Neural cell (in vitro differentiated cells): ENCODE data around the gene RGS10. TPM values are rescaled to one million over a fixed set of nuclear protein-coding genes. Genes with fewer than 3 reads are reported as not detected.

Experiments used
- H2AFZ ChIP-seq: fragments of 200-600, 300-800 bp; sonication (generic), shearing (Covaris generic); 2 replicates; pipeline ENCODE4 v1.6.0; 2014; ENCODE audit warnings: low read depth, mild to moderate bottlenecking, antibody characterized with exemption, low read length, moderate library complexity
- H3F3A ChIP-seq: fragments of 200-600 bp; shearing (Covaris generic); 2 replicates; pipeline ENCODE4 v1.6.1; 2016; ENCODE audit warnings: mild to moderate bottlenecking, moderate library complexity, mixed read lengths, antibody characterized with exemption, low read length; ENCODE audit not compliant: insufficient read depth, poor library complexity, severe bottlenecking
- H3K27ac ChIP-seq: fragments of 200-600, 300-800 bp; sonication (generic), shearing (Covaris generic); 2 replicates; pipeline ENCODE4 v1.5.1; 2014; ENCODE audit warnings: mild to moderate bottlenecking, low read length, moderate library complexity
- H3K27me3 ChIP-seq: fragments of 300-800, 200-600 bp; sonication (generic), shearing (Covaris generic); 2 replicates; pipeline ENCODE4 v1.6.0; 2014; ENCODE audit warnings: mild to moderate bottlenecking, low read depth, low read length, moderate library complexity; ENCODE audit not compliant: insufficient read depth
- H3K36me3 ChIP-seq: fragments of 300-800, 200-600 bp; sonication (generic), shearing (Covaris generic); 2 replicates; pipeline ENCODE4 v1.5.1; 2014; ENCODE audit warnings: mild to moderate bottlenecking, antibody characterized with exemption, low read length, moderate library complexity; ENCODE audit not compliant: insufficient read depth
- H3K4me2 ChIP-seq: fragments of 300-800, 200-600 bp; sonication (generic), shearing (Covaris generic); 2 replicates; pipeline ENCODE4 v1.6.0; 2014; ENCODE audit warnings: mild to moderate bottlenecking, low read length
- H3K4me3 ChIP-seq: fragments of 300-800, 200-600 bp; sonication (generic), shearing (Covaris generic); 2 replicates; pipeline ENCODE4 v1.5.1; 2014; ENCODE audit warnings: mild to moderate bottlenecking, low read length, moderate library complexity
- H3K79me2 ChIP-seq: fragments of 200-600 bp; shearing (Covaris generic); replicated peaks from 2 replicates; pipeline ENCODE4 v1.6.0; 2014; ENCODE audit warnings: mild to moderate bottlenecking, low read length, moderate library complexity; ENCODE audit not compliant: insufficient read depth
- H3K9ac ChIP-seq: fragments of 300-800, 200-600 bp; sonication (generic), shearing (Covaris generic); 2 replicates; pipeline ENCODE4 v1.6.1; 2016; ENCODE audit warnings: mild to moderate bottlenecking, low read length, mixed read lengths
- H3K9me2 ChIP-seq: fragments of 200-600 bp; shearing (Covaris generic); 2 replicates; pipeline ENCODE4 v1.6.1; 2016; ENCODE audit warnings: mild to moderate bottlenecking, low read length, mixed read lengths; ENCODE audit not compliant: insufficient read depth
- H3K9me3 ChIP-seq: fragments of 200-600, 300-800 bp; sonication (generic), shearing (Covaris generic); 2 replicates; pipeline ENCODE4 v1.6.1; 2016; ENCODE audit warnings: mild to moderate bottlenecking, mixed run types, low read length, moderate library complexity, mixed read lengths
- H4K20me1 ChIP-seq: fragments of 200-600 bp; shearing (Covaris generic); 2 replicates; pipeline ENCODE4 v1.6.1; 2016; ENCODE audit warnings: mild to moderate bottlenecking, mixed run types; ENCODE audit not compliant: insufficient read depth
- EP300 ChIP-seq: fragments of 450-650 bp; conservative IDR thresholded peaks from 2 replicates; pipeline ENCODE4 v1.6.1; 2014; ENCODE audit warnings: antibody characterized with exemption, mild to moderate bottlenecking, moderate library complexity; ENCODE audit not compliant: poor library complexity, severe bottlenecking
- EZH2 ChIP-seq: fragments of 200-600, 300-800 bp; shearing (Covaris generic), sonication (generic); IDR thresholded peaks from 2 replicates; pipeline ENCODE4 v1.6.1; 2014; ENCODE audit warnings: antibody characterized with exemption, low read length, borderline replicate concordance, mild to moderate bottlenecking; ENCODE audit not compliant: insufficient read depth, poor library complexity, severe bottlenecking
- MXI1 ChIP-seq: fragments of 450-650 bp; conservative IDR thresholded peaks from 2 replicates; pipeline ENCODE4 v1.6.1; 2014; ENCODE audit warnings: antibody characterized with exemption, mild to moderate bottlenecking; ENCODE audit not compliant: poor library complexity, severe bottlenecking
- POLR2AphosphoS5 ChIP-seq: IDR thresholded peaks from 2 replicates; pipeline ENCODE4 v1.6.1; 2012
- RAD21 ChIP-seq: fragments of 450-650 bp; conservative IDR thresholded peaks from 2 replicates; pipeline ENCODE4 v1.6.1; 2014; ENCODE audit warnings: antibody characterized with exemption, mild to moderate bottlenecking, moderate library complexity
- SMC3 ChIP-seq: fragments of 450-650 bp; conservative IDR thresholded peaks from 2 replicates; pipeline ENCODE4 v1.6.1; 2014; ENCODE audit warnings: antibody characterized with exemption, mild to moderate bottlenecking, moderate library complexity; ENCODE audit not compliant: poor library complexity
- TAF1 ChIP-seq: IDR thresholded peaks from 2 replicates; pipeline ENCODE4 v1.6.1; 2012; ENCODE audit warnings: low read depth
- polyA plus RNA-seq: library from polyadenylated mRNA; depleted of rRNA; stranded (reverse); fragments of >200 nt; gene quantifications from 2 replicates; pipeline ENCODE4 v1.2.3, GENCODE V29; 2014
- TF ChIP-seq, protein P1 (sequence below): IDR thresholded peaks from 2 replicates; pipeline ENCODE4 v1.6.1; 2012; ENCODE audit warnings: borderline replicate concordance
- TF ChIP-seq, protein P2 (sequence below): fragments of 450-650 bp; IDR thresholded peaks from 2 replicates; pipeline ENCODE4 v1.5.1; 2014; ENCODE audit warnings: antibody characterized with exemption, mild to moderate bottlenecking, moderate library complexity; ENCODE audit not compliant: poor library complexity, severe bottlenecking

Gene RGS10
- polyA plus RNA-seq, 1 donor from 2014 or later: 2.6 TPM

DNA sequence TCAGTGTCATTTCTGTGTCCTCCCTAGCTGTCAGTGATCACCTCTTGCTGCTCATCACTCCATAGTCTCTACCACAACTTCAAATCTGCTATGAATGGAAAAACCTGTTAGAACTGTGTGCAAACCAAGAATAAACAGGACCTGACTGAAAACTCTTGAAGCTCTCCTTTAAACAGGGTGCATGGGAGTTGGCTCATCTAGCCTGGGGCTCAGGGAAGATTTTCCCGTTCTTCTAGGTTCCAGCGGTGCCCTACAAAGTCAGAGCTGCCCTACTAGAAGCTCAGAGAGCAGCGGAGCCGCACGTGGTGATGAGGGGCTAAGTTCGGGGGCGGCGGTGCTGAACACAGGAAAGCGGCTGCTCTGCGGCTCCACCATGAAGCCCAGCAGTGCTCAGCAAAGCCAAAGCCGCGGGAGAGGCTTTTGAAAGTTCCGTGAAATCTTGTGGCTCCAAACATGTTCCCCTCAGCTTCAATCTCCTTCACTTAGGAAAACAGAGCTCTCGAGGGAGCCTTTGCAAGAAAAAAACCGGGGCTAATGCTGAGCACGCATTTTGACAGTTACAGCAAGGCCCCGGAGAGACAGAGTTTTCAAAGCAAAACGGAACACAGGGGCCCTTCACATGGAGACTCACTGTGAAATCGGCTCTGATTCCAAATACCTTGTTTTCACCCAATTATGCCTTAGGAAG, 30.5 kb downstream of the RGS10 start:
- Histone ChIP-seq H3K9me3 (no peaks in the 10 kb centered on the region), H3K79me2 (no peaks in the 10 kb centered on the region), H4K20me1 (no peaks in the 10 kb centered on the region), H3K9me2 (no peaks in the 10 kb centered on the region), H3K27ac (no peak overlapping the region), H3K27me3 (no peaks in the 10 kb centered on the region), H3K36me3 (no peaks in the 10 kb centered on the region), H3K4me2 (no peak overlapping the region), H3K4me3 (no peak overlapping the region), H3K9ac (no peak overlapping the region), H2AFZ (no peak overlapping the region), H3F3A (no peaks in the 10 kb centered on the region)
- TF ChIP-seq, protein P1, sequence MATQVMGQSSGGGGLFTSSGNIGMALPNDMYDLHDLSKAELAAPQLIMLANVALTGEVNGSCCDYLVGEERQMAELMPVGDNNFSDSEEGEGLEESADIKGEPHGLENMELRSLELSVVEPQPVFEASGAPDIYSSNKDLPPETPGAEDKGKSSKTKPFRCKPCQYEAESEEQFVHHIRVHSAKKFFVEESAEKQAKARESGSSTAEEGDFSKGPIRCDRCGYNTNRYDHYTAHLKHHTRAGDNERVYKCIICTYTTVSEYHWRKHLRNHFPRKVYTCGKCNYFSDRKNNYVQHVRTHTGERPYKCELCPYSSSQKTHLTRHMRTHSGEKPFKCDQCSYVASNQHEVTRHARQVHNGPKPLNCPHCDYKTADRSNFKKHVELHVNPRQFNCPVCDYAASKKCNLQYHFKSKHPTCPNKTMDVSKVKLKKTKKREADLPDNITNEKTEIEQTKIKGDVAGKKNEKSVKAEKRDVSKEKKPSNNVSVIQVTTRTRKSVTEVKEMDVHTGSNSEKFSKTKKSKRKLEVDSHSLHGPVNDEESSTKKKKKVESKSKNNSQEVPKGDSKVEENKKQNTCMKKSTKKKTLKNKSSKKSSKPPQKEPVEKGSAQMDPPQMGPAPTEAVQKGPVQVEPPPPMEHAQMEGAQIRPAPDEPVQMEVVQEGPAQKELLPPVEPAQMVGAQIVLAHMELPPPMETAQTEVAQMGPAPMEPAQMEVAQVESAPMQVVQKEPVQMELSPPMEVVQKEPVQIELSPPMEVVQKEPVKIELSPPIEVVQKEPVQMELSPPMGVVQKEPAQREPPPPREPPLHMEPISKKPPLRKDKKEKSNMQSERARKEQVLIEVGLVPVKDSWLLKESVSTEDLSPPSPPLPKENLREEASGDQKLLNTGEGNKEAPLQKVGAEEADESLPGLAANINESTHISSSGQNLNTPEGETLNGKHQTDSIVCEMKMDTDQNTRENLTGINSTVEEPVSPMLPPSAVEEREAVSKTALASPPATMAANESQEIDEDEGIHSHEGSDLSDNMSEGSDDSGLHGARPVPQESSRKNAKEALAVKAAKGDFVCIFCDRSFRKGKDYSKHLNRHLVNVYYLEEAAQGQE: no peak
- TF ChIP-seq POLR2AphosphoS5 (no peak), EZH2 (no peak), SMC3 (no peak), EP300 (no peak), MXI1 (no peak), TAF1 (no peak), RAD21 (no peak)
- TF ChIP-seq, protein P2, sequence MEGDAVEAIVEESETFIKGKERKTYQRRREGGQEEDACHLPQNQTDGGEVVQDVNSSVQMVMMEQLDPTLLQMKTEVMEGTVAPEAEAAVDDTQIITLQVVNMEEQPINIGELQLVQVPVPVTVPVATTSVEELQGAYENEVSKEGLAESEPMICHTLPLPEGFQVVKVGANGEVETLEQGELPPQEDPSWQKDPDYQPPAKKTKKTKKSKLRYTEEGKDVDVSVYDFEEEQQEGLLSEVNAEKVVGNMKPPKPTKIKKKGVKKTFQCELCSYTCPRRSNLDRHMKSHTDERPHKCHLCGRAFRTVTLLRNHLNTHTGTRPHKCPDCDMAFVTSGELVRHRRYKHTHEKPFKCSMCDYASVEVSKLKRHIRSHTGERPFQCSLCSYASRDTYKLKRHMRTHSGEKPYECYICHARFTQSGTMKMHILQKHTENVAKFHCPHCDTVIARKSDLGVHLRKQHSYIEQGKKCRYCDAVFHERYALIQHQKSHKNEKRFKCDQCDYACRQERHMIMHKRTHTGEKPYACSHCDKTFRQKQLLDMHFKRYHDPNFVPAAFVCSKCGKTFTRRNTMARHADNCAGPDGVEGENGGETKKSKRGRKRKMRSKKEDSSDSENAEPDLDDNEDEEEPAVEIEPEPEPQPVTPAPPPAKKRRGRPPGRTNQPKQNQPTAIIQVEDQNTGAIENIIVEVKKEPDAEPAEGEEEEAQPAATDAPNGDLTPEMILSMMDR: no peak

DNA sequence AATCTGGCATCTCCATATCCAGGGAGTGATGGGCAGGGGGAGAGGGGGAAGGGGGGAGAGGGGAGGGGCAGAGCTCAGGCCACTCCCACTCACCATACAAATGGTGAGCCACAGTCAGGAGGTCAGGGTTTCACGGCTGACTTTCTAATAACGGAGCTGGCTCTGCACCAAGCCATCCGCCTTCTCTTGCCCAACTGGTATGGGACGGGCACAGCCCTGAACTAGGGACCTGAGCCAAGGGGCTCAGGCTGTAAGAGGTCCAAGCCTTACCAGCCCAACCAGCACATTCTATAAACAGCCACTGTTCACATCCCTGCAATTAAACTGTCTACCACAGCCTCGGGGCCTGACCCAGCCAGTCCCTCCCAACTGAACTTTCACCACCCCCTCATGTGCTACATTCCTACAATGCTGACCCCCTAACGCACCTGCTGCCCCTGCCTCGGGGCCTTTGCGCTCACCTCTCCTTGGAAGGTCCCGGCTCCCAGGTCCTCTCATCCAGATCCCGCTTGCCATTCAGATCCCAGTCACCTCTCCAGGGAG, 32.5 kb downstream of the RGS10 start:
- no peaks in the 10 kb centered on the region for H3K9me3 ChIP-seq
- TF ChIP-seq POLR2AphosphoS5 (no peak), RAD21 (no peak), EP300 (no peak), TAF1 (no peak), SMC3 (no peak), MXI1 (no peak), EZH2 (no peak)
- TF ChIP-seq, protein P2: no peak
- TF ChIP-seq, protein P1: no peak
- no peaks in the 10 kb centered on the region for H3K79me2 ChIP-seq
- H3K4me3 ChIP-seq: no peak overlapping the region
- H3F3A ChIP-seq: no peaks in the 10 kb centered on the region
- H3K36me3 ChIP-seq: no peaks in the 10 kb centered on the region
- no peak overlapping the region for H2AFZ ChIP-seq
- no peak overlapping the region for H3K4me2 ChIP-seq
- H3K27ac ChIP-seq: no peak overlapping the region
- H3K9me2 ChIP-seq: no peaks in the 10 kb centered on the region
- H3K27me3 ChIP-seq: no peaks in the 10 kb centered on the region
- H3K9ac ChIP-seq: no peak overlapping the region
- H4K20me1 ChIP-seq: no peaks in the 10 kb centered on the region
